ENCODE measurements around the gene CLIP1.
"Not testable (repeated sequence)": the region's sequence is repeated elsewhere in the genome, so short reads cannot be mapped to it uniquely, and the experiment has no call there.

CLIP1 gene

DNA sequence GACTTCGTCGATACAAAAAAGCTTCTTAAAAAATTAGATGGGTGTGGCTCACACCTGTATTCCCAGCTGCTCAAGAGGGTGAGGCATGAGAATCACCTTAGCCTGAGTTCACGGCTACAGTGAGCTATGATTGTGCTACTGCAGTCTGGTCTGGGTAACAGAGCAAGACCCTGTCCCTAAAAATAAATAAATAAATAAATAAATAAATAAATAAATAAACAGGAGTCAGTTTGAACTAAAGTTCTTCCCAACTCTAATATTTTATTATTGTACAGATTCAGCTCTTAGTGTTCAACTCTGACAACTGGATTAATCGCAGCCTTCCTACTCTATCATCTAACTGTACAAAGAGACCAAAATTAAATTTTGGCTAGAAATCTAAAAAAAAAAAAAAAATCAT is 12.7 kb upstream of the CLIP1 start:
- DNase-seq (ENCODE audit: low spot score) = no peak

DNA sequence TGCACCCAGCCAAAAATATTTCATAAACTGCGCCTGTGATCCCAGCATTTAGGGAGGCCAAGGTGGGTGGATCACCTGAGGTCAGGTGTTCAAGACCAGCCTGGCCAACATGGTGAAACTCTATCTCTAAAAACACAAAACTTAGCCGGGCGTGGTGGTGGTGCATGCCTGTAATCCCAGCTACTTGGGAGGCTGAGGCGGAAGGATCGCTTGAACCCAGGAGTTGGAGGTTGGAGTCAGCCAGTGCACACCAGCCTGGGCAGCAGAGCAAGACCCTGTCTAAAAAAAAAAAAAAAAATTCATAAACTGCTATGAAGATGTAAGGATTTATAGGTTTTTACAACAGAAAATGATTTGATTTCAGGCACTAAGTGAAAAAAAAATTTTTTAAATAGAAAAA is 6.6 kb upstream of the CLIP1 start:
- DNase-seq (ENCODE audit: low spot score) = not testable (repeated sequence)

DNA sequence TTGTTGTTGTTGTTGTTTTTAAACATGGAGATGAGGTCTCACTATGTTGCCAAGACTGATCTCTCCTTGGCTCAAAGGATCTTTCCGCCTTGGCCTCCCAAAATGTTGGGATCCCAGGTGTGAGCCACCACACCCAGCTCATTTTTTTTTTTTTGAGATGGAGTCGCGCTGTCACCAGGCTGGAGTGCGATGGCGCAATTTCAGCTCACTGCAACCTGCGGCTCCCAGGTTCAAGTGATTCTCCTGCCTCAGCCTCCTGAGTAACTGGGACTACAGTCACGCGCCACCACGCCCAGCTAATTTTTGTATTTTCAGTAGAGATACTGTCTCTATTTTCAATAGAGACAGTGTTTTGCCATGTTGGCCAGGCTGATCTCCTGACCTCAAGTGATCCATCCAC is 4.9 kb upstream of the CLIP1 start:
- no peak for DNase-seq (ENCODE audit: low spot score)

DNA sequence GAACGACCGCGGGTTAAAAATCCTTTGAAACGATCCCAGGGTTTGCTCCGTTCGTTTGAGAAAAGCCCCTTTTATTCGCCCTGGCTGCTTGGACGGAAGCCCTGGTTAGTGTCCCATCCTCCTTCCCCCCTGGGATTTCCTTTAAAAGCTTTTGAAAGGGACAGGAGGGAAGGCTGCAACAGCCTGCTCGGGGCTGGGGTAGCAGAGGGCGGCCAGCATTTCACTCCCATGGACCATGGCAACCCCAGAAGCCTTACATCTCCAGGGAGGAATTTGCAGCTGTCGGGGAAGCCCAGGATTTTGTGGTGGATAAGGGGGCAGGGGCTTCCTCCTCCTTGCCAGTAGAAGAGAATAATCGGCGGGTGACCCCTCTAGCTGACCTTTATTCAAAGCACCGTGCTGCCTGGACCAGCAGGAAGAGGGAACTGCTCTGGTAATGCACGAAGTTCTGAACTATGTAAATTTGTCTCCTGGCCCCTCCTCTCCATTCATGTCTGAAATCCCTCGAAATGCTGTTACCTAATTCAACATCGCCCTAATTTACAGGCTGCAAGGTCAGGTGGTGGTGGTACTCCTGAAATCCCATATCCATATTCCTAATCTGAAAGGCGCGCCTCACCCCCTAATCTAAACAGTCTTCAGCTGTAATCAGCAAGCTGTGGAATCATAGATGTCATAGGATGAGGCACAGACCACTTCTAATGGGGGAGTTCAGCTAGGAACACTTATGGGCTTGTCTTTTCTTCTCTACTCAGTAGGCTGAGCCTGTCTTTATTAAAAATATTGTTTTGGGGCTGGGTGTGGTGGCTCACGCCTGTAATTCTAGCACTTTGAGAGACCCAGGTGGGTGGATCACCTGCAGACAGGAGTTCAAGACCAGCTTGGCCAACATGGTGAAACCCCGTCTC is 1.0 kb upstream of the CLIP1 start:
- DNase-seq (ENCODE audit: low spot score) = no peak

DNA sequence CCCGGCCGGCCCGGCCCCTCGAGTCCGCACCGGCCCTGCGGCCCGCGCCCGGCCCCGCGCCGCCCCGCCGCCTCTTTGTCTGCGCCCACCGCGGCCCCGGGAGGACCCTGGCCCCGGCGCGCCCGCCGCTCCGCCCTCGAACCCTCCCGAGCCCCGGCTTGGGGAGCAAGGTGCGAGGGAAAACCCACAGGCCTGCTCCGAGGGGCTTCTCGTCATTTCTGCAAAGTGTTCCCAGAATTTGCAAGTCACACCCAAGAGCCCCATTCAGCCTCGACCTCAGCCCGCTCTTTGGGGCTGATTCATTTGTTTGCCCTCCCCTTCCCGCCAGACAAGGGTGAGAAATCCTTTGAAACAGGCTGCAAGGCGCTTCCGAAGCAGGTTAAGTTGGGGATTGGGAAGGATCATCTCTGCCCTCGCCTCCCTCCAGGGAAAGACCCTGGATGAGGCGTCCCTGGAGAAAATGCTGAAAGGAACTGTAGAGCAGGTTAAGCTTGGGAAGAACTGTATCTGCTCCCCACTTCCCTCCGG is 325 bp upstream of the CLIP1 start:
- peak; percentile 25 for DNase-seq (ENCODE audit: low spot score)

DNA sequence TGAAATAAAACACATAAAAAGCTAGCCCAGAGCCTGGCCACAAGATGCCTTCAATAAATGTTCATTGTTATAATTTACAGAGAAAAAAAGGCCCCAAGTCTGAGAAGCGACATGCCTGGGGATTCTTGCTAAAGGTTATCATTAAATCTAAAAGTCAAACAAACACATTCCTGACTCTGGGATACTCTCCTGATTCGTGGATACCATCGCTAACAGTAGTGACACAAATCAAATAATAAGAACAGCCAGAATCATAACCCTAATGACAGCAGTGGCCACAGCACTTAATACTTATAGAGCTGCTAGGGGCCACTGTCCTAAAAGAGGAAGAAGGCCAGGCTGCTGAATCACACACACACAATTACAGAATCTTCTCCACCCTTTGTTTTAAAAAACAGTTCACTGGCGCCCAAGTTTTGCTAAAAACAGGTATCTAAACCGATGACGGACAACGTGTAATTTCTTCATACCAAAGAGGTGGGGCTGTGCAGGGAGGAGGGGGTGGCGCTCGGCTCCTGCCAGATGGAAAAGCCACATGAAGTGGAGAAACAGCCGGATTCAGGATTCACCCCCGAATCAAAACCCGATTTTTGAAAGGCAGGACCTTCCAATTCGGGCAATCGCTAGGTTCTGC is 1.2 kb downstream of the CLIP1 start:
- DNase-seq (ENCODE audit: low spot score) = no peak

DNA sequence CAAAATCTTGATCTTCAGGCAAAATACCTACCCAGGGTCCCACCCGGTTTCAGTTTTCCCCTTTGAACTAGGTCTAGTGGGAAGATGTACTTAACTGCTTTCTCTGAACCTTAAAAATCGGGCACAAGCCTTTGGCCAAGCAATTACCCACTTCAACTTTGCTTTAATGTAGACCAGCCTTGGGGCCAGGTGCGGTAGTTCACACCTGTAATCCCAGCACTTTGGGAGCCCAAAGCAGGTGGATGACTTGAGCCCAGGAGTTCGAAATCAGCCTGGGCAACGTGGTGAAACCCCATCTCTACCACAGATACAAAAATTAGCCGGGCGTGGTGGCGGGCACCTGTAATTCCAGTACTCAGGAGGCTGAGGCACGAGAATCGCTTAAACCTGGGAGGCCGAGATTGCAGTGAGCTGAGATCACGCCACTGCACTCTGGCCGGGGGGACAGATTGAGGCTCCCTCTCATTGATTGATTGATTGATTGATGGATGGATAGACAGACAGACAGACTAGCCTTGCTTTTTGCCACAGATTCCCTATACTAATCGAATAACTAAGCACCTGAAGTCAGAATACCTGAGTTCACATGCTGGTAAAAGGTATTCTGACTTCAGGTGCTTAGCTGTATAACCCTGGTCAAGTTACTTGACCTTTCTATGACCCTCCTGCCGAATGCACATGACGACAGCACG is 1.9 kb downstream of the CLIP1 start:
- DNase-seq (ENCODE audit: low spot score) = peak; percentile 31

DNA sequence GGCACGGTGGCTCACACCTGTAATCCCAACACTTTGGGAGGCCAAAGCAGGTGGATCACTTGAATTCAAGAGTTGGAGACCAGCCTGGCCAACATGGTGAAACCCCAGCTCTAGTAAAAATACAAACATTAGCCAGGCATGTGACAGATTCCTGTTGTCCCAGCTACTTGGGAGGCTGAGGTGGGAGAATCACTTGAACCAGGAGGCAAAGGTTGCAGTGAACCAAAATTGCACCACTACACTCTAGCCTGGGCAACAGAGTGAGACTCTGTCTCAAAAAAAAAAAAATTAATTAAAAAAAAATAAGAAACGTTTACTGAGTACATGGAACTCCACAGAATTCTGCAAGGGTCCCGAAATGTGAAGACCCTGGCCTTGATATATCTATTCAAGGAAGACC is 3.4 kb downstream of the CLIP1 start:
- not testable (repeated sequence) for DNase-seq (ENCODE audit: low spot score)

DNA sequence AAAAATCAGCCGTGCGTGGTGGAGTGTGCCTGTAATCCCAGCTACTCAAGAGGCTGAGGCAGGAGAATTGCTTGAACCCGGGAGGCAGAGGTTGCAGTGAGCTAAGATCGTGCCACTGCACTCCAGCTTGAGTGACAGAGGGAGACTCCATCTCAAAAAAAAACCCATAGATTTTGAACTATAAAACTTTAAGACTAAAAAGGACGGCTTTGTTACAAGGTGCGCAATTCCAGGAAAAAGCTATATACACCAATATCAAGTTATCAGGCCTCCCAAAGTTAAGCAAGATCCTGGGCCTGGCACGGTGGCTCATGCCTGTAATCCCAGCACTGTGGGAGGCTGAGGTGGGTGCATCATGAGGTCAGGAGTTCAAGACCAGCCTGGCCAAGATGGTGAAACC is 6.8 kb downstream of the CLIP1 start:
- DNase-seq (ENCODE audit: low spot score) = not testable (repeated sequence)

DNA sequence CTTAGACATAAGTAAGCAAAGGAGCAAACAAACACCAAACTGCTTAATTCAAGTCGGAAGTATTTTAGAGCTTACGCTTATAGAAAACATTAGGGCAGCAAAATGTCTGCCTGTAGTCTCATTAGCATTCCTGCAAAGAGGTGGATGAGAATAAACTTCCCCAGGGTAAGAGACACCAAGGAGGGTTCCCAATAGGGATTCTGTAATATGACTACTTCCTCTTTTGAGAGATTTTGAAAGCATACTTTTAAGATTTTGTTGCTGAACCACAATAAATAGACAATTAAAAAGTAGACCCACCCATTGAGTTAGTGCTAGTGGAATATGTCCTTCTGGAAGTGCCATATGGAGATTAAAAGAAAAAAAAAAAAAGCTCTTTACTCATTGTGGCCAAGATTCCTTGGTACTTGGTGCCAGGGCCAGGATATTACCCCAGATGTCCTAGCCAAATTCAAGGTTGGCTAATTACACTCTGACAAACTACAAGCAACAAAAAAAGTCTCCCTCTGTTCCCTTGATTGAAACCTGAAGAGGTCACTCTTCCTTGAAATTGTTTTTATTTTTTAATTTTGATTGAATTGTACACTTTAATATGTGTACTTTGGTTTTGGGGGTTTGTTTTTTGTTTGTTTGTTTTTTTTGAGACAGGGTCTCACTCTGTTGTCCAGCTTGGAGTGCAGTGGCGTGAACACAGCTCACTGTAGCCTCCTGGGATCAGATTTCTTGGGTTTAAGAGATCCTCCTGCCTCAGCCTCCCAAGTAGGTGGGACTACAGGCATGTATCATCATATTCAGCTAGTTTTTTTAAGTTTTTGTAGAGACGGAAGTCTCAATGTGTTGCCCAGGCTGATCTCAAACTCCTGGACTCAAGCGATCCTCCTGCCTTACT is 8.7 kb downstream of the CLIP1 start:
- no peak for DNase-seq (ENCODE audit: low spot score)

DNA sequence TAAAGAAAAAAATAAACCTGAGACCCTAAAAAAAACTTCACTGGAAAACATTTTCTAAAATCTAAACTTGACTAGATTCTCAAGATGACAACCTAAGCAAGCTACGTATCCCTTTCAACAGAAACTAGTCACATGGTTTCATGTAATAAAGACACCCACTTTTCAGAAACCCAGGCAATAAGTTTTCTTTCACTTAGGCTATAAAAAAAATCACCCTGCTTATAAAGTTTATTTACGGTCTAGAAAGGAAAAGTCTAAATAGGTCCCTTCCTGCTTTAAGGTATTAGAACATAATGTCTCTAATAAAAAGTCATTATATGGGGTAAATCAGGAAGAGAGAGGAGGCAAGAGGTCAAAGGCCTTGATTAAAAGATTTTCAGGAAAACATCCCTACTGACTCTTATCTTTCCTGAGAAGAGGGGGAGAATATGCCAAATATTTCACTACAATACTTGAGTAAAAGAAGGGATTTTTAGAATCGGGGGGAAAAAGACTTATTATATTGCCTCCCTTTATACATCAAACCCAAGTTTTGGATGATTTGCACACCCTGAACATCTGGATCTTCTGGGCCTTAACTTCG is 9.5 kb downstream of the CLIP1 start:
- no peak for DNase-seq (ENCODE audit: low spot score)

DNA sequence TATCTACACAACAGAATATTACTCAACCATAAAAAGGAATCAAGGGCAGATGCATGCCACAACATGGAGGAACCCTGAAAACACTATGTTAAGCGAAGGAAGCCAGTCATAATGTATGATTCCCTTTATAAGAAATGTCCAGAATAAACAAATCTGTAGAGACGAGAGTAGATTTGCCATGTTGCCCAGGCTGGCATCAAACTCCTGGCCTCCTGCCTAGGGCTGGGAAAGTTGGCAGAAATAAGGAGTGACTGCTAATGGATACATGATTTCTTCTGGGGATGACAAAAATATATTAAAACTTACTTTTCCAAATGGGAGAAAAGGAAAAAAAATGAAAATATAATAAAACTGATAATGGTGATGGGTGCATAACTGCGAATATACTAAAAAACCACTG is 10.9 kb downstream of the CLIP1 start:
- DNase-seq (ENCODE audit: low spot score) = no peak

DNA sequence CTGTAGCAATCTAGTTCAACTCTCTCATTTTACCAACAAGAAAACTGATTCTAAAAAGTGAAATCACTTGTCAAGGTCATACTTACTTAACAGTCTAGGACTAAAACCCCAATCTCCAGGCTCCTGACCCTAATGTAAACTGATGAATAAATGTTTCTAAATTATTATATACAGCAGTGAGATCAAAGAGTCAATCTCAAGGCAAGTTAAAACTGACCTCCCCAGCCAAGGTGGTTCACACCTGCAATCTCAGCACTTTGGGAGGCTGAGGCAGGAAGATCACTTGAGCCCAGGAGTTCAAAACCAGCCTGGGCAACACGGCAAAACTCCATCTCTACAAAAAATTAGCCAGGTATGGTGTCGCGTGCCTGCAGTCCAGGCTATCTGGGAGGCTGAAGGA is 15.3 kb downstream of the CLIP1 start:
- no peak for DNase-seq (ENCODE audit: low spot score)

DNA sequence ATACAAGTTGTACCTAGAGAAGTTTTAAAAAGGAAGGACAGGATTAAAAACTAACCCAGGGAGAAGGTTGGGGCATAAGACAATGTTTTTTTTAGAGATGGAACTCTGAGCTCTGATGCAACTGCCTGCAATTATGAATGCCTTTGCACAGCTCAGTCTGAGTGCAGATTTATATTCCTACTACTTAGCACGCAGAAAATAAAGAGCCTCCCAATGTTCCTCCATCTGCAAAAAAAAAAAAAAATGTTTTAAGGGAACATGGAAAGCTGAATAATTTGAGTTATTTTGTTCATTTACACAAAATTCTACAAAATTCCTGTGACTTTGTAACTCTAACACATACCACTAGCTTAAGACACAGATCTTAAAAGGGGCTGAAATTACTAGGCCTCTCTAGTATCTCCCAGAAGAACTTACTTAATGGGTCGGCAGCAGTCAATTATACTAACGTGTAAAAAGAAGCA is 15.7 kb downstream of the CLIP1 start:
- DNase-seq (ENCODE audit: low spot score) = peak; percentile 32

DNA sequence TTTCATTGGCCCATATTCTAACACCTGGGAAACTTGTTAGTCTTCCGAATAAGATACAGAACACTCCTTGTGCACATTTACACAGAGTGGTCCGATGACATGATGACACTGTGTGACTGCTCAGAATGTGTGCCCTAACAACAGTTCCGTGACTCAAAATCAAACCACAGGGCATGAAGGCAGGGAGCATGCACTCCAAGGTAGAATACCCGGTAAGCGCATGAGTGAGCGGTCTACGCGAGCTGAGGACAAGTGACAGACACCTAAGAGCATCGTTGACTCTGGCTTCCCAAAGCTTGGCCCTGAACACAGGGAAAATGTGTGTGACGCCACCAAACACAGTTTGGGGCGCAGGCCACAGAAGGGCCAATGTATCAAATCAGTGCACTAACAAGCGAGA is 18.6 kb downstream of the CLIP1 start:
- DNase-seq (ENCODE audit: low spot score) = no peak

DNA sequence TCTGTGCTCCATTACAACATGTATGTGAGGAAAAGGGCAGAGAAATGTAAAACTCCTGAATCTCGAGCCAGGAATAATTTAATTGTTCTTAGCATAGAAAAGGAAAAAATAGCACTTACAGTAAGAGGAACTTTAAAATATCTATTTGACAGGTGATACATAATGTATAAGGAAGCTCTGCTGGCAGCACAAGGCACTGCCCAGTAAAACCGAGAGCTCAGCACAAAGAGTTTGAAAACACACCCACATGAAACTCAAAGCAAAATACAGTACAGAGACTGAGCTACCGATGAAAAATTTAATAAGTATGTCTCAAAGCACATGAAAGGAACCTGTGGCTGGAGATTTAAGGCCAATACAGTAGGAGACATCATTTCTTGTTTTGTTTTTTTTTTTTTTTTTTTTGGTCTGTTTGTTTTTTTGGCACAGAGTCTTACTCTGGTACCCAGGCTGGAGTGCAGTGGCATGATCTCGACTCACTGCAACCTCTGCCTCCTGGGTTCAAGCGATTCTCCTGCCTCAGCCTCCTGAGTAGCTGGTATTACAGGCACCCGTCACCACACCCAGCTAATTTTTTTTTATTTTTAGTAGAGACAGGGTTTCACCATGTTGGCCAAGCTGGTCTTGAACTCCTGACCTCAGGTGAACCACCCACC is 19.2 kb downstream of the CLIP1 start:
- DNase-seq (ENCODE audit: low spot score) = no peak

DNA sequence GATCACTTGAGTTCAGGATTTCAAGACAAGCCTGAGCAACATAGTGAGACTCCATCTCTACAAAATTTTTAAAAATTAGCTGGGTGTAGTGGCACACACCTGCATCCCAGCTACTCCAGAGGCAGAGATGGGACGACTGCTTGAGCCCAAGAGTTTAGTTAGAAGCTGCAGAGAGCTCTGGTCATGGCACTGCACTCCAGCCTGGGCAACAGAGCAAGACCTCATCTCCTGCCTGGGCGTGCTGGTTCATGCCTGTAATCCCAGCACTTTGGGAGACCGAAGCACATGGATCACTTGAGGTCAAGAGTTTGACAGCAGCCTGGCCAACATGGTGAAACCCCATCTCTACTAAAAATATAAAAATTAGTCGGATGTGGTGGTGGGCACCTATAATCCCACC is 20.2 kb downstream of the CLIP1 start:
- DNase-seq (ENCODE audit: low spot score) = no peak

DNA sequence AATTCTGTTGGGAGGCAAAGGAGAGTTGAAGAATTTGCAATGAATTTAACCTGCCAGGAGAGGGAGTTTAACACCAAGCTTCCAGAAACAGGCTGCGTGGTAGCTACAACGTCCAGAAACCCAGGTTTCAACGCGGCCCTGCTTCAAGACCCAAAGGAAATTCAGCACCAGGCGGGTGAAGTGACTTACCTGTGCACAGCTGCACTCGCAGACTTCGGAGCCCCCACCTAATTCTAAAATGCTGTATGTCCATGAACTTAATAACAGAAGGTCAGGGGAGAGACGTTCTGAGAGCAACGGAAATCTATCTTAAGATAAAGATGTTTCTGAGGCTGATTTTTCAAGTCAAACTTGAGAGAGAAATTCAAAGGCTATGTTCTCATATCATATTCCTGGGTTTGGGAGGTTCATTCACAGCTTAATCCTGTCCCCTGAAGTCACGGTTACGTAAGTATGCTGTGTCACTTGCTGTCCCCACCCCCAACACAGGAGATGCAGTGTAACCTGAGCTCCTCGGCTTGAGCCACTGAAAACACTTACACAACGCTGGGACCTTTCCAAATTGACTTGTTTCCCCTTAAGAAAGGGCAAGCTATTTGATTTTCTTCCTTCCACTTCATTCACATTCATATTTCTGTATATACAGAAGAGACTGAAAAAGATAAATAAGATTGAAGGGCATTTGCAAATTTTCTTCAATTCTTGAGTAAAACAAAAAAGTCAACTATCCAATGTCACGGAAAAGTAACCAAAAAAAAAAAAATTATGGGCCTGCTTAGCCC is 22.7 kb downstream of the CLIP1 start:
- DNase-seq (ENCODE audit: low spot score) = peak; percentile 91

DNA sequence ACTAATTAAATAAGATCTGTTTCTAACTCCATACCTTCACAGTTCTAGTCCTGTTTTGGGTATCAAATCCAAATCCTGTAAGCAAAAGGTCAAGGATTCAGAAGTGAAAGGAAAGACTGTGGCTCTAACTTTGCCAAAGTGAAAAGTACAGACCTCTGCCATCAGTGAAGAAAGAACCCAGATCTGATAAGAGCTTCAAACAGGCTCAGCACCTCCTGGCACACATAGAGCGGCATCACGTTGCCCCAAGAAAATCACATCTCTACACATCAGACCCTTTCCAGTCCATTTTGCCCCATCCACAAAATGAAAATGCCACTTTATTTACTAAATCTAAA is 23.2 kb downstream of the CLIP1 start:
- no peak for DNase-seq (ENCODE audit: low spot score)

DNA sequence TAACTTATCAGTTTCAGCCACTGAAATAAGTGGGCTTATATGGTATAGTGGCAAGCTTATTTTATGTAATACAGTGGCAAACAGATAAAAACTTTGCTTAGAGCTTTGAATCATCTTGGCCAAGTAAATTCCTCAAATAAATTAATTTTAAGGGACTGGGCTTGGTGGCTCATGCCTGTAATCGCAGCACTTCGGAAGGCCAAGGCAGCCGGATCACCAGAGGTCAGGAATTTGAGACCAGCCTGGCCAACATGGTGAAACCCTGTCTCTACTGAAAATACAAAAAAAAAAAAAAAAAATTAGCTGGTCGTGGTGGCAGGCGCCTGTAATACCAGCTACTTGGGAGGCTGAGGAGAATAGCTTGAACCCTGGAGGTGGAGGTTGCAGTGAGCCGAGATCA is 24.5 kb downstream of the CLIP1 start:
- not testable (repeated sequence) for DNase-seq (ENCODE audit: low spot score)
